Activated CD4-positive, alpha-beta T cell treated with anti-CD3 and anti-CD28 coated beads for 1 hour (primary cell): ENCODE results near the gene PRR18.
A peak's percentile ranks its signal among the peaks of the same experiment; 100 is the strongest.

Experiments
- DNase-seq: peaks from one replicate; pipeline ENCODE4 v3.0.0-alpha.2; 2020

Gene PRR18

DNA sequence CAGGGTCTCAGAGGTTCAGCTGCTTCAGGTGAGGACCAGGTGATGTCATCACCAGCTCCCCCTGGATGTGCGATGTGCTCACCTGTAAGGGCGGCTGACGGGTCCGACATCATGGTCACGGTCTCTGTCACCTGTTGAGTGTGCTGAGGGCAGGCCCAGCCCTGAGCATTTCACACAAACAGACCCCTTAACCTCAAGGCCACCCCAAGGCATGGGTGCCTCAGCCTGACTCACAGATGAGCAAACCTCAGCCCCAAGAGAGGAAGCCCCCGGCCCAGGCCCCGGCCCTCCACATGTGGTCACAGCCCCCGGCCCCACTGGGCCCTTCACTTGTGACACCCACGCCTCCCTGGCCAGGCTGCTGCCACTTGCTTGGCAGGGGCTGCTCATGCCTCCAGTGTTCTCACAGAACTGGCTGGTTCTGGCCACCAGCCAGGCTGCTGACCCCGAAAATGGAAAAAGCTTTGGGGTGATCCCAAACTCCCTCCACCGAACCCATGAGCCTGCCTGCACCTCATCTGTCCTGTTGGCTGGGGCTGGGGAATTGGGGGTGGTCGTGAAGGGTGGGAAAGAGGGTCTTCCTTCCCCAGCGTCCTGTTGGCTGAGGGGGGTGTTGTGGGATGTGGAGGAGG lies 33.3 kb downstream of the PRR18 start:
- no peak for DNase-seq

DNA sequence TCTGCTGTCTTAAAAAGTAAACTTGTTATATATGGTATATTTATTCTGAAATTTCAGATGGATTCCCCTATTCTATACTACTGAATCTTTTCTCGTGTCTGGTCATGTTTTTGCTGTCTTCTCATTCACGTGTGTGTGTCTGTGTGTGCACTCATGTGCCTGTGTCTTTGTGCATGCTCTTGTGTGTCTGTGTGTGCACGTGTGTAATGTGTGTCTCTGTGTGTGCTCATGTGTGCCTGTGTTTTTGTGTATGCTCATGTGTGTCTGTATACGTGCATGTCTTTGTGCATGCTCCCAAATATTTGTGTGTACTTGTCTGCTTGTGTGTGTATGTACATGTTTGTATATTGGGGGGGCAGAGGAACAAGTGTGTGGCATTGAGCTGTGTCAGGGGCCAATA lies 34.0 kb downstream of the PRR18 start:
- DNase-seq: no peak

DNA sequence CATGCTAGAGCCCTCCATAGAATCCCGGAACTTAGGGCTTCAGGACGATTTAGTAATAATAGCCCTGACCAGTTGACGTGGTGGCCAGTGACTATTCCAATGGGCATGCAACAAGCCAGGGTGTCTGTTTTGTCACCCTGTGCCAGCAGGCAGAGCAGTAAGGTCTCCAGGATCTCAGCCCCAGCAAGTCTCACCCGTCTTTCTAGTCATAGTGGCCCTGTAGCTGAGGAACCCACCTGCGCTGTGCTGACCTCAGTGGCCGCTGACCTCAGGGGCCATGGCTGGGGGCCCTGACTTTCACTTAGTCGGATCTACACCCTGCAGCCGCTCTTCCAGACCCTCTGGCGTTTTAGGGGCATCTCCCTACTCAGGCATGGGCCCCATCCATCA lies 36.8 kb downstream of the PRR18 start:
- DNase-seq: no peak

DNA sequence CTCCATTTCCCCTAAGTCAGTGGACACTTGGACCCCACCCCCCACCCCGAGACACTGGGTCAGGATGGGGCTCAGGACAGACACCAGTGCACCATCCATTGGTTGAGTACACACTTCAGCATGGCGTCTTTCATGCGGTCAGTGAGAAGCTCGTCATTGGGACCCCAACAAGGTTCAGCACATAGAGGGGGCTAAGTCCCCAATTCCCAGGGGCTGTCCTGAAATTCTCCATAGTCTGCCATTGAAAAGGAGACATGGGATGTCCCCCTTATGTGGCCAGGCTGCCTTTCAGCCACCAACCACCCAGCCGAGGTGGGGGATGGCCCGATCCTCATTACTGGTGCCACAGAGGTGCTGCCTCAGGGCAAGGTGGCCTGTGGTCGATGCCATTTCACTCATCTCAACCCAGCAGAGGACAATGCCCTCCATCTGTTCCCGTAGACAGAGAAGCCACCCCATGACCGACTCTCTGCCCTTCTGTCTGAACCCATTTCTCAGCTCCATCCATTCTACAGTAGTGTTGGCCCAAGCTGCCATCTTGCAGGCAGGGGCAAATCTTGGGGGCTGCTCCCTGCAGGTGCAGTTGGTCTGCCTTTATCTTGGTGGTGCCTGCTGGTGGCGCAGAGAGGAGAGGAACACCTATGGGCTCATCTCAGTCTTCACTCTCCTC lies 37.4 kb downstream of the PRR18 start:
- no peak for DNase-seq

- no peak for DNase-seq
These were observed 38.7 kb downstream of the PRR18 start for GRCh38 chr6:166269301-166270039.

- DNase-seq: no peak
These were observed 39.8 kb downstream of the PRR18 start for GRCh38 chr6:166268431-166268830.

DNA sequence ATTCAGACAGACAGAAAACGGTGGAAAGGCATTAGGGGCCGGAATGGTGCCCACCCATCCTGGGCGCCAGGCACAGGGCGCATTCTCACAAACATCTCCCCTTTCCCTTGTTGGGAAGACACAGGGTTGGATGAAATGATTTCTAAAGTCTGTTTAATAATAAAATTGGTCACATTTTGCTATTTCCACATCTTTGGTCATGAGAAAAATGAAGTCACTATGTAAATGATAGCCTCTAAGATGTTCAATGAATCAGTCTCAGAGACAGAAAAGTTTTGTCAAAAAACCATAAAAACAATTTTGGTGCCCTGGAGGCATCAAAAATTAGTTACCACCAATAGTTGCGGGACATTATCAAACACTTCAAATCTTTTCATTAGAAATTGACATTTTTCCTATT lies 40.7 kb downstream of the PRR18 start:
- DNase-seq: no peak

DNA sequence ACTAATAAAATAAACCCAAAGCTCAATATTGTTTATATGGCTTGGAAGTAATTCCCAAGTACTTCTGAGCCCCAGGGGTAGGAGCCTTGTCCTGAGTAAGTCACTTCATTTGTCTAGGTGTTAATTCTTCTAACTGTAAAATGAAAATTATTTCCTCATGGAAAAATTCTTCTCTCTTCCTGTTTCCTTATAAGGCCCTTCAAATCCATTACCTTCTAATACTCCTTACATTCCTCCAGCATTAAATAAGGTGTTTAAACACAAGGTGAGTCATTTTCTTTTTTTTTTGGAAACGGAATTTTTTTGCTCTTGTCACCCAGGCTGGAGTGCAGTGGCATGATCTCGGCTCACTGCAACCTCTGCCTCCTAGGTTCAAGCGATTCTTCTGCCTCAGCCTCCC lies 41.9 kb downstream of the PRR18 start:
- no peak for DNase-seq

GRCh38 chr6:166262743-166263515 lies 45.3 kb downstream of the PRR18 start:
- DNase-seq: no peak

- no peak for DNase-seq
These were observed 48.8 kb downstream of the PRR18 start for GRCh38 chr6:166259296-166259977.

GRCh38 chr6:166258854-166259276 lies 49.3 kb downstream of the PRR18 start:
- DNase-seq: peak; percentile 49

DNA sequence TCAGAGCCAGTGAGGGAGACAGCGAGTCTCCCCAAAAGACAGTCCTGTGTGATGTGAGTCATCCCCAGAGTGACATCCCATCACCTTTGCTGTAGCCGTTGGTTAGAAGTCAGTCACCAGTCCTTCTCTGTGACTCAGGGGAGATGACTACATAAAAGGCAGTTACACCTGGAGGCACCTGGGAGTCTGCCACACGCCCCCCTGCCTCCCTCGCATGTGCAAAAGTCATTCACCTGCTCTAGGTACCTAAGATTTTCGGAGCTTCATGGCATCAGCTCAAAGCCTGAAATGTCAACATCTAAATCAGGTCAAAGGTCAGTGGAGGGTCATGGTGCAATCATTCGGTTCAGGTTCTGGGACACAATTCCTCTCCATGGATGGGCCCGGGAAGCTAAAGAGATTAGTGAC lies 50.3 kb downstream of the PRR18 start:
- DNase-seq: peak; percentile 51
